K562 (cell line): Measurements from ENCODE around the gene LMAN2. TPM values are rescaled to one million over a fixed set of nuclear protein-coding genes. Genes with fewer than 3 reads are reported as not detected.

Experiments used
- ATAC-seq: fragments of 200-7000 bp; cut with Tn5 transposase; 3 replicates; pipeline ENCODE4 v1.9.1; 2020; ENCODE audit warnings: moderate library complexity
- BruUV-seq: library from RNA; stranded (reverse); fragments of 400-500 nt; replicated peaks from 2 replicates; lab custom pipeline; 2021; lab: Mats Ljungman, UMichigan
- CTCF ChIA-PET: fragments of 300-600 bp; formaldehyde crosslinking; extraction: SDS; loops from one replicate; lab custom pipeline; 2021; ENCODE audit warnings: low intra/inter-chr PET ratio; lab: Yijun Ruan, JAX
- POLR2A ChIA-PET: fragments of 300-600, 350-650 bp; sonication (Branson Sonifier 250); formaldehyde crosslinking; extraction: SDS; loops from one replicate; lab custom pipeline; 2021; ENCODE audit warnings: antibody characterized with exemption, inconsistent platforms; lab: Yijun Ruan, JAX
- DNase-seq, 4 experiments: peaks; one replicate each; pipeline versions ENCODE4 v3.0.0 to v3.0.0-alpha.2; 2011 to 2018; ENCODE audit warnings: low spot score in 3 of 4, mixed read lengths in 3 of 4; ENCODE audit errors: extremely low read depth in 1 of 4
- FAIRE-seq: peaks from 2 replicates; lab custom pipeline; 2011; peaks lifted over from hg19 to GRCh38; lab: Jason Lieb, UNC
- H2AFZ ChIP-seq: 2 replicates; pipeline ENCODE4 v1.6.0; 2011; ENCODE audit warnings: low read depth, low read length, control low read depth, inconsistent platforms
- H3K27ac ChIP-seq: fragments of 200-600 bp; 3 replicates; pipeline ENCODE4 v1.8.0; 2011; ENCODE audit warnings: low read depth, mild to moderate bottlenecking, control low read depth, inconsistent platforms, low read length, moderate library complexity, mixed read lengths; ENCODE audit errors: extremely low read depth
- H3K27me3 ChIP-seq, 2 experiments: fragments of 300-600 bp in 1 of 2; 2 replicates in 1 of 2; 3 replicates in 1 of 2; pipeline versions ENCODE4 v1.6.0 to v1.8.0; 2011; ENCODE audit warnings: inconsistent platforms in 2 of 2, low read length in 2 of 2, mild to moderate bottlenecking in 1 of 2, mixed read lengths in 1 of 2, moderate library complexity in 1 of 2; ENCODE audit not compliant: control insufficient read depth in 2 of 2, insufficient read depth in 2 of 2
- H3K36me3 ChIP-seq: fragments of 300-600 bp; 3 replicates; pipeline ENCODE4 v1.8.0; 2011; ENCODE audit warnings: mild to moderate bottlenecking, low read length, inconsistent platforms; ENCODE audit not compliant: control insufficient read depth, insufficient read depth
- H3K4me1 ChIP-seq, 2 experiments: fragments of 200-600 bp in 1 of 2; replicated peaks in 1 of 2; 2 replicates in 1 of 2; 3 replicates in 1 of 2; pipeline versions ENCODE4 v1.5.1 to v1.8.0; 2011; ENCODE audit warnings: inconsistent platforms in 2 of 2, low read length in 2 of 2, mild to moderate bottlenecking in 1 of 2, mixed read lengths in 1 of 2, moderate library complexity in 1 of 2; ENCODE audit not compliant: control insufficient read depth in 2 of 2, insufficient read depth in 2 of 2
- H3K4me2 ChIP-seq: 2 replicates; pipeline ENCODE4 v1.6.1; 2011; ENCODE audit warnings: low read length, control low read depth, inconsistent platforms, mixed read lengths; ENCODE audit not compliant: insufficient read depth
- H3K4me3 ChIP-seq: fragments of 200-600 bp; sonication (generic), shearing (Covaris generic); 2 replicates; pipeline ENCODE4 v1.5.1; 2016; ENCODE audit warnings: control low read depth, inconsistent platforms
- H3K79me2 ChIP-seq: fragments of 200-600 bp; 3 replicates; pipeline ENCODE4 v1.8.0; 2011; ENCODE audit warnings: low read length, inconsistent platforms; ENCODE audit not compliant: control insufficient read depth, insufficient read depth
- H3K9ac ChIP-seq, 2 experiments: 2 replicates each; pipeline versions ENCODE4 v1.6.0 to v1.6.1; 2011; ENCODE audit warnings: low read depth in 2 of 2, low read length in 2 of 2, control low read depth in 1 of 2, inconsistent platforms in 1 of 2, mild to moderate bottlenecking in 1 of 2, mixed read lengths in 1 of 2; ENCODE audit not compliant: insufficient read depth in 1 of 2
- H3K9me1 ChIP-seq: one replicate; pipeline ENCODE4 v1.6.0; 2011; ENCODE audit warnings: inconsistent platforms, mild to moderate bottlenecking, low read length, moderate library complexity; ENCODE audit not compliant: control insufficient read depth, insufficient read depth
- H3K9me3 ChIP-seq: replicated peaks from 2 replicates; pipeline ENCODE4 v1.5.1; 2011; ENCODE audit warnings: low read depth, low read length, inconsistent platforms; ENCODE audit not compliant: control insufficient read depth, insufficient read depth
- H4K20me1 ChIP-seq: replicated peaks from 2 replicates; pipeline ENCODE4 v1.6.1; 2011; ENCODE audit warnings: low read length, inconsistent platforms, mixed read lengths; ENCODE audit not compliant: control insufficient read depth, insufficient read depth
- ARNT ChIP-seq, 2 experiments: fragments of 450-650 bp; IDR thresholded peaks; 2 replicates each; pipeline ENCODE4 v1.6.1; 2016; ENCODE audit warnings: mild to moderate bottlenecking in 1 of 2
- BDP1 ChIP-seq: IDR thresholded peaks from 3 replicates; pipeline ENCODE4 v1.6.1; 2011; ENCODE audit not compliant: insufficient read length, insufficient read depth
- DMBX1 ChIP-seq: fragments of 250-450 bp; sonication (Bioruptor Pico); IDR thresholded peaks from 2 replicates; pipeline ENCODE4 v1.8.0; 2022; ENCODE audit warnings: inconsistent platforms, mild to moderate bottlenecking, moderate library complexity, borderline replicate concordance
- ETV5 ChIP-seq: sonication (generic); formaldehyde crosslinking; IDR thresholded peaks from 2 replicates; pipeline ENCODE4 v1.4.0; 2020; ENCODE audit warnings: low read depth, mild to moderate bottlenecking, missing genetic modification reagents
- FIP1L1 ChIP-seq: fragments of 200-400 bp; formaldehyde crosslinking; IDR thresholded peaks from 2 replicates; pipeline ENCODE4 v1.6.1; 2018; ENCODE audit warnings: mild to moderate bottlenecking, low read depth, low read length; ENCODE audit not compliant: poor library complexity, severe bottlenecking
- GABPB2 ChIP-seq: fragments of 250-450 bp; sonication (Bioruptor Pico); conservative IDR thresholded peaks from 2 replicates; pipeline ENCODE4 v1.5.1; 2021; ENCODE audit warnings: mild to moderate bottlenecking
- KLF1 ChIP-seq: fragments of 450-650 bp; IDR thresholded peaks from 2 replicates; pipeline ENCODE4 v1.6.1; 2016; ENCODE audit warnings: missing genetic modification characterization, missing compliant biosample characterization
- MAFG ChIP-seq: fragments of 450-650 bp; conservative IDR thresholded peaks from 2 replicates; pipeline ENCODE4 v1.6.1; 2016; ENCODE audit warnings: missing genetic modification characterization, missing compliant biosample characterization
- NFYB ChIP-seq: IDR thresholded peaks from 2 replicates; pipeline ENCODE4 v1.6.1; 2011; ENCODE audit warnings: mild to moderate bottlenecking, moderate library complexity; ENCODE audit not compliant: insufficient read length; ENCODE audit errors: extremely low read depth
- PTRF ChIP-seq: fragments of 450-650 bp; IDR thresholded peaks from 2 replicates; pipeline ENCODE4 v1.6.1; 2016; ENCODE audit warnings: mild to moderate bottlenecking, missing genetic modification characterization, missing compliant biosample characterization
- SETDB1 ChIP-seq: IDR thresholded peaks from one replicate; pipeline ENCODE4 v1.6.1; 2012; ENCODE audit warnings: low read length, control low read depth, inconsistent platforms
- SMARCA5 ChIP-seq: fragments of 450-650 bp; IDR thresholded peaks from 2 replicates; pipeline ENCODE4 v1.6.1; 2016
- SOX6 ChIP-seq: fragments of 450-650 bp; IDR thresholded peaks from 2 replicates; pipeline ENCODE4 v1.6.1; 2014; ENCODE audit warnings: mild to moderate bottlenecking
- TAF15 ChIP-seq: fragments of 200-400 bp; formaldehyde crosslinking; IDR thresholded peaks from 2 replicates; pipeline ENCODE4 v1.6.1; 2017; ENCODE audit warnings: mild to moderate bottlenecking, low read depth, low read length, moderate library complexity
- ZBTB1 ChIP-seq: sonication (generic); formaldehyde crosslinking; IDR thresholded peaks from 2 replicates; pipeline ENCODE4 v1.8.1; 2023; ENCODE audit warnings: missing genetic modification reagents, low read depth, mild to moderate bottlenecking, borderline replicate concordance
- ZBTB34 ChIP-seq: fragments of 250-450 bp; sonication (Bioruptor Pico); IDR thresholded peaks from 2 replicates; pipeline ENCODE4 v1.8.0; 2021; ENCODE audit warnings: mild to moderate bottlenecking, moderate library complexity
- ZC3H11A ChIP-seq: IDR thresholded peaks from 2 replicates; pipeline ENCODE4 v1.6.1; 2012; ENCODE audit warnings: low read depth, low read length, improper control_type of control experiment
- ZNF133 ChIP-seq: fragments of 250-450 bp; sonication (Bioruptor Pico); IDR thresholded peaks from 2 replicates; pipeline ENCODE4 v1.4.0; 2020; ENCODE audit warnings: mild to moderate bottlenecking
- ZNF707 ChIP-seq: fragments of 250-450 bp; sonication (Bioruptor Pico); conservative IDR thresholded peaks from 2 replicates; pipeline ENCODE4 v1.8.0; 2022; ENCODE audit warnings: inconsistent platforms, mild to moderate bottlenecking, moderate library complexity
- WGBS: fragments of 100-300 bp; shearing (Covaris generic); methylation state at CpG from one replicate; pipeline ENCODE4 v1.1.6; 2016; ENCODE audit warnings: low coverage, mixed read lengths; ENCODE audit not compliant: insufficient coverage; ENCODE audit errors: missing lambda C conversion rate; 5-methylcytosine and 5-hydroxymethylcytosine counted together
- in situ Hi-C: fragments of 300-500 bp; cut with MboI; formaldehyde crosslinking; loops from 4 replicates; pipeline ENCODE4 v1.15.0; 2018; ENCODE audit warnings: inconsistent platforms, mixed read lengths
- intact Hi-C: fragments of 100-400 bp; cut with micrococcal nuclease; formaldehyde crosslinking; loops from 2 replicates; pipeline ENCODE4 v1.14.2; 2022
- polyA plus RNA-seq, 8 experiments: library from polyadenylated mRNA; depleted of rRNA in 4 of 8; stranded (reverse) in 5 of 8; unstranded in 3 of 8; fragments of >200 nt; fragmentation: Nextera tagmentation in 2 of 8; fragmentation: Illumina TruSeq in 1 of 8; extraction: Ambion mirVana in 2 of 8; extraction: Trizol in 1 of 8; gene quantifications; 2 replicates each; pipeline versions ENCODE4 v1.2.1 to v1.2.3, GENCODE V29; 2011 to 2014; ENCODE audit warnings: inconsistent platforms in 1 of 8, missing spikeins in 1 of 8
- total RNA-seq, 7 experiments: library from RNA; depleted of rRNA in 6 of 7; stranded (reverse); fragments of >200 nt in 6 of 7; fragmentation: Illumina TruSeq in 2 of 7; extraction: Trizol in 2 of 7; gene quantifications; 2 replicates each; pipeline versions ENCODE4 v1.2.1 to v1.2.3, GENCODE V29; 2011 to 2021; ENCODE audit warnings: low replicate concordance in 1 of 7

LMAN2 gene
- total and polyA plus RNA-seq, 9 of the 15 experiments (the other 6 are each of a cell fraction or from before 2014, with no cell fraction given): 2.7 to 254 (median 136) TPM

GRCh38 chr5:177353093-177353492 is 1.6 kb upstream of the LMAN2 start:
- intact Hi-C loops: no loop called here
- H3K27ac ChIP-seq: no peak overlapping the region
- H3K9me1 ChIP-seq: no peaks in the 10 kb centered on the region
- TF ChIP-seq TAF15: no peak
- TF ChIP-seq NFYB: no peak
- no peak for TF ChIP-seq FIP1L1
- no peak for TF ChIP-seq ZNF707 (CRISPR knock-in tag)
- TF ChIP-seq ARNT (IDR thresholded peaks at IDR 0.05): no peak
- TF ChIP-seq PTRF (tag): no peak
- TF ChIP-seq ZC3H11A: no peak
- TF ChIP-seq ZBTB1 (CRISPR knock-in tag): no peak
- TF ChIP-seq ETV5 (CRISPR knock-in tag): no peak
- no peak for TF ChIP-seq SOX6
- TF ChIP-seq SMARCA5: no peak
- TF ChIP-seq DMBX1: no peak
- TF ChIP-seq SETDB1: no peak
- no peak for TF ChIP-seq ZNF133
- TF ChIP-seq MAFG (tag): no peak
- no peak for TF ChIP-seq ZBTB34 (CRISPR knock-in tag)
- TF ChIP-seq BDP1: no peak
- no peak for TF ChIP-seq GABPB2 (CRISPR knock-in tag)
- TF ChIP-seq KLF1 (tag): no peak
- H4K20me1 ChIP-seq: no peaks in the 10 kb centered on the region
- no peak overlapping the region for H3K9ac ChIP-seq
- no peak overlapping the region for H3K4me3 ChIP-seq
- FAIRE-seq: no peak
- H3K36me3 ChIP-seq: peaks cover 19% of the 10 kb centered on the region; the same call in 2 of the 3 replicates
- peaks cover 15 to 32% of the 10 kb centered on the region in 2 experiments; a peak in 4 of 5 replicates for H3K4me1 ChIP-seq
- no peak overlapping the region for H3K4me2 ChIP-seq
- POLR2A ChIA-PET: interaction anchor here (1.0 to 3.4 kb wide), 2 partner anchors 8 to 74 kb away, joined by 3 to 18 read pairs; no protein-coding TSS in a partner anchor
- H3K27me3 ChIP-seq: no peaks in the 10 kb centered on the region
- H2AFZ ChIP-seq: no peak overlapping the region
- H3K9me3 ChIP-seq: 0 out of 2 replicates have a peak, but pooled peaks cover 3% of the 10 kb centered on the region
- in situ Hi-C loops: no loop called here
- CTCF ChIA-PET: no interaction called here
- no peak for DNase-seq
- 18% methylated on average over 1 of the region's 5 CpGs for WGBS
- peaks cover 34% of the 10 kb centered on the region for H3K79me2 ChIP-seq
- no peak for ATAC-seq
- BruUV-seq: no TSS peak
